Fibroblast of lung (primary cell): ENCODE measurements around the gene MAP2K2.

Source experiments
- EZH2 ChIP-seq: IDR thresholded peaks from 2 replicates; pipeline ENCODE4 v1.5.1; 2012; ENCODE audit warnings: low read length, control low read depth, mild to moderate bottlenecking; ENCODE audit errors: missing control alignments
- TF ChIP-seq, protein P1 (sequence below), 2 donors: IDR thresholded peaks in 1 of 2; conservative IDR thresholded peaks in 1 of 2; 1 replicate in 1 of 2; 2 replicates in 1 of 2; pipeline ENCODE4 v1.5.1; 2011 to 2012; ENCODE audit warnings: low read length in 2 of 2, control low read depth in 1 of 2, inconsistent platforms in 1 of 2, low read depth in 1 of 2, mild to moderate bottlenecking in 1 of 2

DNA sequence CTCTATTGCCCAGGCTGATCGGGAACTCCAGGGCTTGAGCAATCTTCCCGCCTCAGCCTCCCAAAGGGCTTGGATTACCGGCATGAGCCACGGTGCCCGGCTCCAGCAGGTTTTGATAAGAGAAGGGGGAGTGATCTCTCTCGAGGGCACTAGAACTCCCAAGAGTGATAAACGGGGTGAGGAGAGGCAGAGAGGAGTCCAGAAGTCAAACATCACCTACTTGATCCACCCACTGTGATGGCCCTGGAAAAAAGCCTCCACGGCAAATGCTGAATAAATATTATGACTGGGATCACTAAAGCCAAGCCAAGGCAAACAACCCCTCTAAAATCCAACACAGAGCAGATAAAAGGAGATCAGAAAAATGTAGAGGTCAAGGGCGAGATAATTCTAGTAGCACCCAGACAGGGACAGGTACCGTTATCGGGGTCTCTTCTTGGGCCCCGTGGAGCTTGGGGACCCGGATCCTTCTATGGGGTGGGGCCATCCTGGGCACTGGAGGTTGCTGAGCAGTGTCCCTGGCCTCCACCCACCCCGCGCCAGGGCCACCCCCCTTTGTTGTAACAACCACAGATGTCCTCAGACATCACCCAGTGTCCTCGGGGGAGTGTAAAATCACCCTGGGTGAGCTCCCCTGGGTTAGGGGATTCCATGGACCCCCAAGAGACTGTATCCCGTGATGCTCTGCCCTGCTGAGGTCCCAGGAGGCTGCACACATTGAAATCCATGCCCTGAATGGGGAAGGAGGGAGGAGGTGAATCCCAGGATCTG lies 25.8 kb upstream of the MAP2K2 start:
- no peak for TF ChIP-seq EZH2
- TF ChIP-seq, protein P1, sequence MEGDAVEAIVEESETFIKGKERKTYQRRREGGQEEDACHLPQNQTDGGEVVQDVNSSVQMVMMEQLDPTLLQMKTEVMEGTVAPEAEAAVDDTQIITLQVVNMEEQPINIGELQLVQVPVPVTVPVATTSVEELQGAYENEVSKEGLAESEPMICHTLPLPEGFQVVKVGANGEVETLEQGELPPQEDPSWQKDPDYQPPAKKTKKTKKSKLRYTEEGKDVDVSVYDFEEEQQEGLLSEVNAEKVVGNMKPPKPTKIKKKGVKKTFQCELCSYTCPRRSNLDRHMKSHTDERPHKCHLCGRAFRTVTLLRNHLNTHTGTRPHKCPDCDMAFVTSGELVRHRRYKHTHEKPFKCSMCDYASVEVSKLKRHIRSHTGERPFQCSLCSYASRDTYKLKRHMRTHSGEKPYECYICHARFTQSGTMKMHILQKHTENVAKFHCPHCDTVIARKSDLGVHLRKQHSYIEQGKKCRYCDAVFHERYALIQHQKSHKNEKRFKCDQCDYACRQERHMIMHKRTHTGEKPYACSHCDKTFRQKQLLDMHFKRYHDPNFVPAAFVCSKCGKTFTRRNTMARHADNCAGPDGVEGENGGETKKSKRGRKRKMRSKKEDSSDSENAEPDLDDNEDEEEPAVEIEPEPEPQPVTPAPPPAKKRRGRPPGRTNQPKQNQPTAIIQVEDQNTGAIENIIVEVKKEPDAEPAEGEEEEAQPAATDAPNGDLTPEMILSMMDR (conservative IDR thresholded peaks at IDR 0.05 in 1 of 2, IDR thresholded peaks at IDR 0.05 in 1 of 2; ENCODE audit: low read depth in 1 of 2, low read length in 2 of 2): no peak
